HFF-Myc (cell line): ENCODE measurements around the gene CLCNKB.

Experiments used
- DNase-seq: peaks from one replicate; pipeline ENCODE4 v3.0.0-alpha.2; 2011; ENCODE audit warnings: low read depth; ENCODE audit errors: extremely low read depth
- H3K4me3 ChIP-seq: replicated peaks from 2 replicates; pipeline ENCODE4 v1.5.1; 2011; ENCODE audit warnings: low read depth, mild to moderate bottlenecking, control low read depth, low read length
- TF ChIP-seq, protein P1 (sequence below): IDR thresholded peaks from 2 replicates; pipeline ENCODE4 v1.5.1; 2012; ENCODE audit warnings: mild to moderate bottlenecking, low read depth, low read length, control low read depth; ENCODE audit errors: missing control alignments

CLCNKB gene

DNA sequence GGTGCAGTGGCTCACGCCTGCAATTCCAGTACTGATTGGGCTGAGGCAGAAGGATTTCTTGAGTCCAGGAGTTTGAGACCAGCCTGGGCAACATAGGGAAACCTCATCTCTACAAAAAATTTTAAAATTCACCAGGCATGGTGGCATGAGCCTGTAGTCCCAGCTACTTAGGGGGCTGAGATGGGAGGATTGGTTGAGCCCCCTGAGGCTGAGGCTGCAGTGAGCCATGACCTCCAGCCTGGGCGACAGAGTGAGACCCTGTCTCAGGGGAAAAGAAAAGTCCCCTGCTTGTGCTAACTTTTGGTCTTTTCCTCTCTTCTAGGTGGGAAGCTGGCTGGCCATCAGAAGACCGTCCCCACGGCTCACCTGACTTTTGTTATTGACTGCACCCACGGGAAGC lies 38.0 kb upstream of the CLCNKB start:
- TF ChIP-seq, protein P1, sequence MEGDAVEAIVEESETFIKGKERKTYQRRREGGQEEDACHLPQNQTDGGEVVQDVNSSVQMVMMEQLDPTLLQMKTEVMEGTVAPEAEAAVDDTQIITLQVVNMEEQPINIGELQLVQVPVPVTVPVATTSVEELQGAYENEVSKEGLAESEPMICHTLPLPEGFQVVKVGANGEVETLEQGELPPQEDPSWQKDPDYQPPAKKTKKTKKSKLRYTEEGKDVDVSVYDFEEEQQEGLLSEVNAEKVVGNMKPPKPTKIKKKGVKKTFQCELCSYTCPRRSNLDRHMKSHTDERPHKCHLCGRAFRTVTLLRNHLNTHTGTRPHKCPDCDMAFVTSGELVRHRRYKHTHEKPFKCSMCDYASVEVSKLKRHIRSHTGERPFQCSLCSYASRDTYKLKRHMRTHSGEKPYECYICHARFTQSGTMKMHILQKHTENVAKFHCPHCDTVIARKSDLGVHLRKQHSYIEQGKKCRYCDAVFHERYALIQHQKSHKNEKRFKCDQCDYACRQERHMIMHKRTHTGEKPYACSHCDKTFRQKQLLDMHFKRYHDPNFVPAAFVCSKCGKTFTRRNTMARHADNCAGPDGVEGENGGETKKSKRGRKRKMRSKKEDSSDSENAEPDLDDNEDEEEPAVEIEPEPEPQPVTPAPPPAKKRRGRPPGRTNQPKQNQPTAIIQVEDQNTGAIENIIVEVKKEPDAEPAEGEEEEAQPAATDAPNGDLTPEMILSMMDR: no peak
- no peak overlapping the region for H3K4me3 ChIP-seq
- DNase-seq: no peak

DNA sequence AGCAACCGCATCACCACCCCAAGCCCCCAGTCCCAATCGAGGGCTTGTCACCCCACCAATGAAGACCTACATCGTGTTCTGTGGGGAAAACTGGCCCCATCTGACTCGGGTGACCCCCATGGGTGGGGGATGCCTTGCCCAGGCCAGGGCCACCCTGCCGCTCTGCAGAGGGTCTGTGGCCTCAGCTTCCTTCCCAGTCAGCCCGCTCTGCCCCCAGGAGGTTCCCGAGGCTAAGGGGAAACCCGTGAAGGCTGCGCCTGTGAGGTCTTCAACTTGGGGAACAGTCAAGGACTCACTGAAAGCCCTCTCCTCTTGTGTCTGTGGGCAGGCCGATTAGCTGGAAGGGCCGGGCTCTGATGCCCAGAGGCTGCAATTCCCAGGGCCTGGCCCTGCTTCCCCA lies 37.6 kb upstream of the CLCNKB start:
- no peak for DNase-seq
- no peak overlapping the region for H3K4me3 ChIP-seq

DNA sequence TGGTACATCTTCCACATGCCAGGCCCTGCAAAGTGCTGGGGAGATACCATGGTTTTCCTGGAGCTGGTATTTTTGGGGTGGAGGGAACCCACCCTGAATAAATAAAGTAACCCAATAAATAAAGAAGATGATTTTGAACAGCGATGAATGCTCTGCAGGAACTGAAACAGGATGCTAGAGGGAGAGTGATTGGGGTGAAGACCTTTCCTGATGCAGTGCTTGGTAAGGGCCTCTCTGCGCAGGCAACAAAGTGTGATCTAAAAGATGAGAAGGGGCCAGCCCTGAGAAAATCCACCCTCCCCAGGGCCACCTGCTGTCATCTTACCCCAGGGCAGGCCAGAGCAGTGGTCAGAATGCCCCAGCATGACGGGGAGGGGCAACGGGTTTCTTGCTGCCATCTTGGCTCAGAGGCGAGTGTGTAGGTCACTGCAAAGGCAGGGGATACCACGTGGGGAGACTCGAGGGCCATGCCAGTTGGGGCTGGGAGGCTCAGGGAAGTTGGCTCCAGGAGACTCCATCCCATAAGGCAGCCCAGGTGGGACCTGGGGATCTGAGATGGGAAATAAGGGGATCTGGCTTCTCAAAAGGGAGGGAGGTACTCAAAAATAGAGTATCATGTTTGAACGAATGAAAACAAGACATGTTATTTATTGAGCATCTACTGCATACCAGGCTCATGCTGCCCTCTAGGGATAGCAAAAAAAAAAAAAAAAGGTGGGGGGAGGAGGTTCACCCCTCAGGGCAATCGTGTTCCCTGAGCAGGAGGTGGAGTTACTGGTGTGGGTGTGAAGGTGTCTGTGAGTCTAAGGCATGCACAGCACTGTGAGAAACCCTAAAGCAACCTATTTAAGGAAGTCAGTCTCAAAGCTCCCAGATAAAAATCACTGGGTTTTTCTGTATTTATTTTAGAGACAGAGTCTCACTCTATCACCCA lies 36.8 kb upstream of the CLCNKB start:
- TF ChIP-seq, protein P1: peak; percentile 13
- no peak overlapping the region for H3K4me3 ChIP-seq
- no peak for DNase-seq

More for the DNA sequence above, 37.6 kb upstream of the CLCNKB start:
- TF ChIP-seq, protein P1: no peak

DNA sequence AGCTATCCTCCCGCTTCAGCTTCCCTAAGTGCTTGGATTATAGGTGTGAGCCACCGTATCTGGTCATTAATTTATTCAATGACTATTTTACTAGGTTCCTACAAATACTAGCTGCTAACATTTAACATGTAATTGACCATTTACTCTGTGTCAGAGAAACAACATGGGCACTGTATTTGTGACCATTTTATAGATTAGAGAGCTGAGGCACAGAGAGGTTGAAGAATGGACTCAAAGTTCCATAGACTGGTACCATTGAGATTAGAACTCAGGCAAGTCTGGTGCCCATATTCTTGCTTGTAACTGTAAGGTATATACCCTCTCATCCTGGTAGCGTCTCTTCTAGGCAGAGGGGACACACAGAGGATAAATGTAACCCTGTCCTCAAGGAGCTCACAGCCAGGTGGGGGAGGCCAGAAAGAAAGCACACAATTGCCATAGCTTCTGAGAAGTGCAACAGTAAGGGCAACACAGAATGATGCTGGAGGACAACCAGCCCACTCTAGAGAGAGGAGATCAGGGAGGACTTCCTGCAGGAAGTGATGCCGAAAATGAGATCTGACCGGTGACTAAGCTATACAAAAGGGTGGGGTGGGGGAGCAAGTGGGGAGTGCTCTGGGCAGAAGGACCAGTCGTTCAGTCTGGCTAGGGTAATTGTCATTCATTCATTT lies 35.8 kb upstream of the CLCNKB start:
- TF ChIP-seq, protein P1: no peak
- DNase-seq: no peak
- no peak overlapping the region for H3K4me3 ChIP-seq

DNA sequence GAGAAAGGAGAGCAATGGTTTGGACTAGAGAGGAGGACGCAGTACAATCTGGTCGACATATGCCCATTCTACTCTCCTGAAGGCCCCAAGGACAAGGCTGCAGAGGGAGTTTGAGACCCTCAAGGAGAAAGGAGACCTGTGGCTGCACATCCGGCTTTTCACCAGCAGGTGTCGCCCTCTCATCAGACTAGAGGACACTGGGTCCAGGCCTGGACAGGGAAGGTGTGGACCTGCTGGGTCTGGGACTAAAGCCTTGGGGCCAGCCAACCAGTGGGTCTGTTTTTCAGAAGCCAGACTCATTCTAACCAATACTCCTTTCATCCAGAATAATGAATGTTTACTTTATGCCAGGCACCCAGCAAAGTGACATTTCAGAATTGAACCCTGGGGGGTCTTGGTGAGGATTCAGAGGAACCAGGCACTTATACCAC lies 34.5 kb upstream of the CLCNKB start:
- H3K4me3 ChIP-seq: no peak overlapping the region
- peak; percentile 39 for DNase-seq
- TF ChIP-seq, protein P1: peak; percentile 96

DNA sequence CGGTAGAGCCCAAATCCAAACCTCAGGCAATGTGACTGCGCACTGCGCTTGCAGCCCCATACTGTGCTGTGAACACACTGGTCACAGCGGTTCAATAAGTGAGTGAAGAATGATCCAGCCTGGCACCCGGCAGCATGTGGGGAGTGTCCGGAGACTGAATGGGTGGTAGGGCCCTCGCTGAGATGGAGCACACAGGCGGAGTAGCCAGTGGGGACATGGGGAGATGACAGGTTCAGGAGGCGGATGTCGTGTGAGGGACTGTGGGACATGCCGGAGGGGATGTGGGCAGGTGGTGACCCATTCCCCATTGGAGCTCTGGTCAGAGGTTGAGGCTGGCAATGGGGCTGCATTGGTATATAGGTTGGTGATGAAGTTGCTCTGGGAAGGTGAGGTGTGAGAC lies 33.9 kb upstream of the CLCNKB start:
- TF ChIP-seq, protein P1: no peak

More for the DNA sequence above, 33.9 kb upstream of the CLCNKB start:
- H3K4me3 ChIP-seq: no peak overlapping the region
- no peak for DNase-seq
